Upper lobe of left lung (tissue), 4 donors: ENCODE data around the gene SEC24C.
"Not testable (repeated sequence)": the region's sequence is repeated elsewhere in the genome, so short reads cannot be mapped to it uniquely, and the experiment has no call there.

ENCODE experiments used
- EP300 ChIP-seq, 4 donors: sonication (generic); formaldehyde crosslinking; IDR thresholded peaks; one replicate each; pipeline ENCODE4 v1.5.1; 2017; ENCODE audit warnings: antibody characterized with exemption in 4 of 4, control low read depth in 2 of 4
- POLR2A ChIP-seq, 4 donors: fragments of 450-650 bp; IDR thresholded peaks; one replicate each; pipeline ENCODE4 v1.5.1; 2016 to 2017; ENCODE audit warnings: antibody characterized with exemption in 4 of 4, mild to moderate bottlenecking in 2 of 4
- POLR2AphosphoS5 ChIP-seq, 2 donors: sonication (generic); formaldehyde crosslinking; IDR thresholded peaks; one replicate each; pipeline ENCODE4 v1.5.1; 2017; ENCODE audit warnings: antibody characterized with exemption in 2 of 2
- TF ChIP-seq, protein P1 (sequence below), 6 experiments: fragments of 450-650 bp in 4 of 6; fragments of 200-600 bp in 2 of 6; sonication (generic) in 2 of 6; IDR thresholded peaks; one replicate each; pipeline ENCODE4 v1.5.1; 2016 to 2019; ENCODE audit warnings: antibody characterized with exemption in 6 of 6

DNA sequence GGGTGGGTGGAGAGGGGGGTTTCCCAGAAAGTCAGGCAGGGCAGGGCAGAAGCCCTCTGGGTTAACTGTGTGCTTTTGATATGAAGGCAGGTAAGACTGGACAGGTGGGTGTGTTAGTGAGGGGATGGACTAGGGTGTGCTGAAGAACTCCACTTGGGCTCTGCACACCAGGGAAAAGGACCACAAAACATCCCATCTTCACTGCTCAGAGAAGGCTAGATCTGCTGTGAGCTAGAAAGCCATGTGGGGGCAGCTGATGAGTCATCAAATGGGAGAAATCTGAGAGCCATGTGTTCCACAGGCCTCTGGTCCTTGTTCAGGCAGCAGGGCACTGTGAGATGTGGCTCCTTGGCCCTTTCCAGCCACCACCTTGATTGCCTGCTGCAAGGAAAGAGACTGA lies 36.5 kb upstream of the SEC24C start:
- TF ChIP-seq, protein P1, sequence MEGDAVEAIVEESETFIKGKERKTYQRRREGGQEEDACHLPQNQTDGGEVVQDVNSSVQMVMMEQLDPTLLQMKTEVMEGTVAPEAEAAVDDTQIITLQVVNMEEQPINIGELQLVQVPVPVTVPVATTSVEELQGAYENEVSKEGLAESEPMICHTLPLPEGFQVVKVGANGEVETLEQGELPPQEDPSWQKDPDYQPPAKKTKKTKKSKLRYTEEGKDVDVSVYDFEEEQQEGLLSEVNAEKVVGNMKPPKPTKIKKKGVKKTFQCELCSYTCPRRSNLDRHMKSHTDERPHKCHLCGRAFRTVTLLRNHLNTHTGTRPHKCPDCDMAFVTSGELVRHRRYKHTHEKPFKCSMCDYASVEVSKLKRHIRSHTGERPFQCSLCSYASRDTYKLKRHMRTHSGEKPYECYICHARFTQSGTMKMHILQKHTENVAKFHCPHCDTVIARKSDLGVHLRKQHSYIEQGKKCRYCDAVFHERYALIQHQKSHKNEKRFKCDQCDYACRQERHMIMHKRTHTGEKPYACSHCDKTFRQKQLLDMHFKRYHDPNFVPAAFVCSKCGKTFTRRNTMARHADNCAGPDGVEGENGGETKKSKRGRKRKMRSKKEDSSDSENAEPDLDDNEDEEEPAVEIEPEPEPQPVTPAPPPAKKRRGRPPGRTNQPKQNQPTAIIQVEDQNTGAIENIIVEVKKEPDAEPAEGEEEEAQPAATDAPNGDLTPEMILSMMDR (IDR thresholded peaks at IDR 0.05): not testable (repeated sequence)
- not testable (repeated sequence) for TF ChIP-seq POLR2AphosphoS5, EP300, POLR2A (IDR thresholded peaks at IDR 0.05)
